ENCODE results near the gene OR2C1.

Gene OR2C1

DNA sequence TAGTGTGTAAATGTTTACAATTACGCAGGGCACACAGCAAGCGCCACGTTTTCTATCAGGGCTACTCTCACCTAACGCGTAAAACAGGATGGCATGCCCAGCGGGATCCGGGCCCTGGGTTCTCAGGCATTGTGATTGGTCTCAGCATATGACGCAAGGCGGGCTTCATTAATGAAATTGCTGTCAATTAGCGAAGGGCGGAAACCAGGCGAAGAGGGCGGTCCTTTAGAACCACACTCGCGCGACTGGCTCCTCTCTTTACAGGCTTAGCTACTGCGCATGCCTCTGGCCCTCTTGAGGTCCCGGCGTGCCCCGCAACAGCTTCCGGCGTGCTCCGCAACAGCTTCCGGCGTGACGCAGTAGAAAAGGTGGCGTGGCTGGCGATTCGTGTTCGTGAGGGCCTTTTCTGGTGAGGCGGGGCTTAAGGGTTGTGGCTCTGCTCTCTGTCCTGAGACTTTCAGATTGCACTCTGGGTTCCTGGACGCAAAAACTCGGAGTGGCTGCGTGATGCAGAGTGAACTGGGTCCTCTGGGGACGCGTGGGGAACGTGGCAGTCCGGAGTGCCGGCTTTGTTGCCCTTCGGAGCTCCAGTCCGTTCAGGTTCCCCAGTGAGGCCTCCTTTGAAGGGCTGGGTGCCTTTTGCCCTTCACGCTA lies 9.2 kb downstream of the OR2C1 start:
- Mint-ChIP-seq H3K4me1 (peaks cover 7% of the 10 kb centered on the region), H3K4me3 (peak overlapping the region; percentile 82), H3K36me3 (peaks cover 20% of the 10 kb centered on the region), H3K27ac (peak overlapping the region; percentile 89), H3K9me3 (peaks cover 15% of the 10 kb centered on the region), H3K27me3 (peaks cover 12% of the 10 kb centered on the region)
- peak; percentile 98 for ATAC-seq

DNA sequence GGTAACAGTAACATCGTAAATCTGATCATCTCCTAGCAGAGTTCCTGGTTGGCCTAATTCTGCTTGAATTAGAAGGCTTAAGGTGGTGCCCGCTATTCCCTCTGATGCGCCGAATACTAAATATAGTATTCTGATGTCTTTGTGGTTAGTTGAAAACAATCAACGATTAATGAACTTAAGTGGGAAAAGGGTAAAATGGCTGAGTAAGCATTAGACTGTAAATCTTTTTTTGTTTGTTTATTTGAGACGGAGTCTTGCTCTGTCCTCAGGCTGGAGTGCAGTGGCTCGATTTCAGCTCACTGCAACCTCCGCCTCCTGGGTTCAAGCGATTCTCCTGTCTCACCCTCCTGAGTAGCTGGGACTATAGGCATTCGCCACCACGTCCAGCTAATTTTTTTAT lies 13.4 kb downstream of the OR2C1 start:
- no peak for ATAC-seq
- Mint-ChIP-seq H3K36me3 (peaks cover 24% of the 10 kb centered on the region), H3K4me3 (no peak overlapping the region), H3K27me3 (no peaks in the 10 kb centered on the region), H3K4me1 (peaks cover 7% of the 10 kb centered on the region), H3K9me3 (peaks cover 11% of the 10 kb centered on the region), H3K27ac (no peak overlapping the region)

DNA sequence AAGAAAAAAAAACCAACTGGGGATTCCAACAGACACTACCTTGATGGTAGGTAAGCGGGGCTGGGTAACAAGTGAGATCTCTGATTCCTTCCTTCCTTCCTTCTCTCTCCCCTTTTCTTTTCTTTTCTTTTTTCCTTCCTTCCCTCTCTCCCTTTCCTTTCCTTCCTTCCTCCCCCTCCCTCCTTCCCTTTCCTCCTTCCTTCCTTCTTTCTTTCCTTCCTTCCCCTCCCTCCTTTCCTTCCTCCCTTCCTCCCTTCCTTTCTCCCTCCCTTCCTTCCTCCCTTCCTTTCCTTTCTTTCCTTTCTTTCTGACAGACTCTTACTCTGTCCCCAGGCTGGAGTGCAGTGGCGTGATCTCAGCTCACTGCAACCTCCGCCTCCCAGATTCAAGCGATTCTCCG lies 20.0 kb downstream of the OR2C1 start:
- Mint-ChIP-seq H3K4me1 (no peaks in the 10 kb centered on the region), H3K4me3 (no peak overlapping the region), H3K9me3 (peaks cover 39% of the 10 kb centered on the region), H3K36me3 (peaks cover 73% of the 10 kb centered on the region), H3K27ac (no peak overlapping the region), H3K27me3 (no peaks in the 10 kb centered on the region)
- no peak for ATAC-seq

DNA sequence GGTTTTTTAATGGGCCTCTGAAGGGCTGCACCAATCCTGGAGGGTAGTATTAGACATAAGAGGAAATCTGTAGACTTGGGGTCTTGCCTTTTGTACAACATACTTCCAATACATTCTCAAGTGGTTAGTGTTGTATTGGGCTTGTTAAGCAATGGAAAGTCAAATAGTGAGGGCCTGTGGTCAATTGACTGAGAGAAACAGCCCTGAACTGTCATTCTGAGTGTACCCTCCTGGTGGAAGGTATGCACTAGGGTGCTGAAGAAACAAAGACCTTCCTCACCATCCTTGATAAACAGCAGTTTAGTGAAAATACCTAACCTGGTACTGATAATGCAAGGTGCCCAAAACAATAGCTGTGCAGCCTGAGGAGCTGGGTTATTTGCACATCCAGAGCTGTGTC lies 22.2 kb downstream of the OR2C1 start:
- Mint-ChIP-seq H3K27me3 (no peaks in the 10 kb centered on the region), H3K9me3 (peaks cover 44% of the 10 kb centered on the region), H3K36me3 (peaks cover 95% of the 10 kb centered on the region), H3K27ac (no peak overlapping the region), H3K4me1 (no peaks in the 10 kb centered on the region), H3K4me3 (no peak overlapping the region)
- ATAC-seq: no peak

DNA sequence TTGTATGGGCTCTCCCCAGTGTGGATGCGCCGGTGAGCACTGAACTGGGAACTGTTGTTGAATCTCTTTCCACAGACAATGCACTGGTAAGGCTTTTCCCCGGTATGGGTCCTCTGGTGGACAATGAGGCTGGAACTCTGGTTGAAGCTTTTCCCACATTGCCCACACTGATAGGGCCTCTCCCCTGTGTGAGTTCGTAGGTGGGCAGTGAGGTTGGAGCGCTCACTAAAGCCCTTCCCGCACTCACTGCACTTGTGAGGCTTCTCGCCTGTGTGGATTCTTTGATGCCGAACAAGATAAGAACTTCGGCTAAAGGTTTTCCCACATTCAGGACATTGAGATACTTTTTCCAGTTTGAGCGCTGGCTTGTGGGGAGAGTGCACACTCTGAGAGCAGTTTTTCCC lies 27.4 kb downstream of the OR2C1 start:
- Mint-ChIP-seq H3K9me3 (peaks cover 34% of the 10 kb centered on the region), H3K27me3 (no peaks in the 10 kb centered on the region)

DNA sequence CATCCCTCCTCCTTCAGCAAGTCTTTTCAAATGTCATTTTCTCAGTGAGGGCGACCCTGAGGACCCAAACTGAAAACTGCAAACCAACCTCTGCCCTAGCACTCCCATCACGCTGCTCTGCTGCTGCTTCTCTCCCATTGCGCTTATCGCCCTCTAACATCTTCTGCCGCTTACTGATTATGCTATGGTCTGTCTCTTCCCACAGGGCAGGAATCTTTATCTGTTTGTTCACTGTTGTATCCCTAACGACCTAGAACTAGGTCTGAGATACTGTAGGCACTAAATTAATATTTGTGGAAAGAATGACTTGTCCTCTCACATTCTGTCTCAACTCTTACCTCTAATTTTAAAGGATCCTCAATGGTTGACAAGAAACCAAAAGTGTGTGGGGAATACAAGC lies 32.6 kb downstream of the OR2C1 start:
- peaks cover 89% of the 10 kb centered on the region for H3K36me3 Mint-ChIP-seq
- H3K9me3 Mint-ChIP-seq: peaks cover 32% of the 10 kb centered on the region
- H3K4me1 Mint-ChIP-seq: no peaks in the 10 kb centered on the region
- no peak for ATAC-seq
- no peak overlapping the region for H3K4me3 Mint-ChIP-seq
- H3K27ac Mint-ChIP-seq: no peak overlapping the region
- H3K27me3 Mint-ChIP-seq: no peaks in the 10 kb centered on the region

More for the DNA sequence above, 27.4 kb downstream of the OR2C1 start:
- H3K4me1 Mint-ChIP-seq: no peaks in the 10 kb centered on the region
- ATAC-seq: no peak
- H3K27ac Mint-ChIP-seq: no peak overlapping the region
- no peak overlapping the region for H3K4me3 Mint-ChIP-seq
- H3K36me3 Mint-ChIP-seq: peaks cover 94% of the 10 kb centered on the region

DNA sequence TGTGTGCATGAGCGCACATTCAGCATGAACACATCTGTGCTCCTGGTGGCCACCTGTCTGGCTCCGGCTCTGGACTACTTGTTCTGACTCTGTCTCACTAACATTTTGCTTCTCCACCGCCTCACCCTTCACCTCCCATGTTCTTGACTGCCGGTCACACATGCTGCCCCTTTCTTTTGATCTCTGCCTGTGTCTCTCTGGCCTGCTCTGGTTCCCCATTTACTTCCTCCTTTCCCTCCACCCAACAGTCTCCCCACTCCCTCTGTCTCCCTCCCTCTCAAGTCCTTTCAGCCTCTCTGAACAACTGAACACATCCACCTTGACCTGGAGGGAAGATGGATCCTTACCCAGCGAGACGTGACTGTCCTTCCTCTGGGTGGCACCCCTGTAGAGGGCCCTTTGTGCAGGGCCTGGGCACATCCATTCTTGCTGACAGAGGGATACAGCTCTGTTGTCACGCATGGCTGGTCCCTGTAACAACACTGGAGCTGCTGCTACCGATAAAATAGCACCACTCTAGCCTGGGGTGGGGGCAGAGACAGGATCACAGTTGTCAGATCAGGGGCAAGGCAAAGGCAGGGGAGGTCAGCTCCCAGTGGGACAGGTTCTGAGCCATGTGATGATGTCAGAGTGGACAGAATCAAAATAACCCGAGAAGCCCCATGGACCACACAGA lies 34.1 kb downstream of the OR2C1 start:
- peaks cover 6% of the 10 kb centered on the region for H3K4me1 Mint-ChIP-seq
- H3K4me3 Mint-ChIP-seq: no peak overlapping the region
- H3K27me3 Mint-ChIP-seq: no peaks in the 10 kb centered on the region
- H3K9me3 Mint-ChIP-seq: peaks cover 30% of the 10 kb centered on the region
- no peak overlapping the region for H3K27ac Mint-ChIP-seq
- peaks cover 89% of the 10 kb centered on the region for H3K36me3 Mint-ChIP-seq
- ATAC-seq: no peak

DNA sequence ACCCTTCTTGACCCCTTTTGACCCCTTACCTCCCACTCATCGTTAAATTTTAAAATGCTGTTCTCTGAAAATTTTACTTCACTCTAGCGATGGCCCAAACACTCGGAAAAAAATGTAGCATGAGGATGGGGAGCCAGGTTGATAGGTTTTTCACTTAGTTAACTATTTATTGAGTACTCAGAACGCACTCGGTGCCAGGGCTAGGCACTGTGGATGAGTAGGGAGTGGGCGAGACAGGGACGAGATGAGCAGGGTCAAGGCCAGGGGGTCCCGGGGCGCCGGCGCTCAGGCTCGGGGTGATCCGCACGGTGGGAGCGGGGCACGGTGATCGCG lies 44.7 kb downstream of the OR2C1 start:
- Mint-ChIP-seq H3K36me3 (peaks cover 60% of the 10 kb centered on the region), H3K9me3 (peaks cover 16% of the 10 kb centered on the region), H3K4me3 (peak overlapping the region; percentile 97), H3K27me3 (no peaks in the 10 kb centered on the region), H3K27ac (peak overlapping the region; percentile 90), H3K4me1 (peaks cover 50% of the 10 kb centered on the region)
- ATAC-seq: peak; percentile 57

DNA sequence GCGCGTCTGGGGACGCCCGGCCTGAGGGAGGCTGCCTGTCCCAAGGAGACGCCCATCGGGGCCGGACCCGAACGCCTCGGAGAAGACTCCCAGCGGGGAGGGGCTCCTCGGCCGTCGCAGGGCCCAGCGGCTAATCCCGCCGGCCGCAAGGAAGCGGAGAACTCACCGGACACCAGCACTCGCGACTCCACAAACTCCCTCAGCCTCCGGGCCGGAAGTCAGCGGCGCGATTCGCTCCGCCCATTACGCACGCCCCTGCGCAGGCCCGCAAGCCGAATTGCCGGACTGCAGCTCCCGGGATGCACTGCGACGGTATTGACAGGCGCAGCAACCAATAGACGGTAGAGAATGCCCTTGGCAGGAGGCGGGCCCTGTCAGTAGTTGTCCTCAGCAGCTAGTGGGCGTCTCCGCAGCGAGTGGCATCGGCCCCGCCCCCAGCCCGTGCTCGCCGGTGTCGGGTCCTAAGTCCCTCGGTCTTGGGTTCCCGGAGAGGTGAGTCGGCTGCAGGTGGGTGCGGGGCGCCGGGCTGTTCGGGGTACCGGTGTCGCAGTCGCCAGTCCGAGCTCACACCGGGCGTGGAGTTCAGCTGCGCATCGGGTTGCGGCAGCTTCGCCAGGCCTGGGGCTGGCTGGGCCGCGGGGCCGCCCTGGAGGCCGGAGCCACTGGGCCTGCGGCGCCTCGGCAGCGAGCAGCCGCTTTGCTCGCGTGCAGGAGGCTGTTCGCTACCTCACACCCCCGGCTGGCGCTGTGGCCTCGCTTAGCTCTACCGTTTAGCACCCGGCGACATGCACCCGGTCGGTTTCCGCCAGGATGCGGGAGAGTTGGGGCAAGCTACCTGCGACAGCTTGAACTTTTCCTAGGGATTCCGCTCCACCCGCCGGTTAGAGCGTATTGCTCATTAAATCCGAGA lies 45.3 kb downstream of the OR2C1 start, which contains the start of the genes ZNF174 and ZSCAN32:
TSS of gene ZNF174 (plus strand) at position 437 of the 910 bp plus-strand sequence. CDS start 790 bp downstream, outside the sequence.
TSS of gene ZSCAN32 (minus strand) at position 226 of the 910 bp plus-strand sequence. CDS start 3,447 bp downstream, outside the sequence.
- no peaks in the 10 kb centered on the region for H3K27me3 Mint-ChIP-seq
- H3K27ac Mint-ChIP-seq: peak within 1 kb of the TSS; percentile 90
- peaks cover 51% of the 10 kb centered on the region for H3K4me1 Mint-ChIP-seq
- H3K9me3 Mint-ChIP-seq: peaks cover 15% of the 10 kb centered on the region
- peaks cover 60% of the 10 kb centered on the region for H3K36me3 Mint-ChIP-seq
- peak within 1 kb of the TSS; percentile 97 for H3K4me3 Mint-ChIP-seq
- peak; percentile 100 for ATAC-seq

DNA sequence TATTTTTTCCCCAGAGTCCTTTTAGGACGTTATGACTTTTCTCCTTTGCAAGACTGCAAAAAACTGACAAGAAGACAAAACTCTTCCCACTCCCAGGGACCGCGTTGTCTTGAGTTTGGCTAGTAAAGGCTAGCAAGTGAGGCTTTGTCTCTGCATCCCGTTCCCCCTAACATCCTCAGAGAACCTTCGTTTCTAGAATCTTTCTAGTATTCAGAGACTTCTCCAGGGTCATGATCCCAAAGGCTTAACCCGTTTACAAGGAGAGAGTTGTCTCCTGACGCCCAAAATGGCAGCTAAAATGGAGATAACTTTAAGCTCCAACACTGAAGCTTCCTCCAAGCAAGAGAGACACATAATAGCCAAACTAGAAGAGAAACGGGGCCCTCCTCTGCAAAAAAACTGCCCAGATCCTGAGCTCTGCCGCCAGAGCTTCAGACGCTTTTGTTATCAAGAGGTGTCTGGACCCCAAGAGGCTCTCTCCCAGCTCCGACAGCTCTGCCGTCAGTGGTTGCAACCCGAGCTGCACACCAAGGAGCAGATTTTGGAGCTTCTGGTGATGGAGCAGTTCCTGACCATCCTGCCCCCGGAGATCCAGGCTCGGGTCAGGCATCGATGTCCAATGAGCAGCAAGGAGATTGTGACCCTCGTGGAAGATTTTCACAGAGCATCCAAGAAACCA lies 46.2 kb downstream of the OR2C1 start:
- peaks cover 43% of the 10 kb centered on the region for H3K4me1 Mint-ChIP-seq
- peak overlapping the region; percentile 90 for H3K27ac Mint-ChIP-seq
- H3K36me3 Mint-ChIP-seq: peaks cover 60% of the 10 kb centered on the region
- H3K27me3 Mint-ChIP-seq: no peaks in the 10 kb centered on the region
- no peak for ATAC-seq
- H3K4me3 Mint-ChIP-seq: peak overlapping the region; percentile 97
- peaks cover 16% of the 10 kb centered on the region for H3K9me3 Mint-ChIP-seq

All from stimulated activated memory B cell treated with anti-CD40 and anti-IgM and Interleukin-4, amounts not matched to agents 10 μg/mL and 1 μg/mL and 100 μg/mL, for 72 hours (primary cell).